H9 (cell line): Measurements from ENCODE around the gene ARHGAP26. TPM values are rescaled to one million over a fixed set of nuclear protein-coding genes. Genes with fewer than 3 reads are reported as not detected.

Experiments used
- DNase-seq: peaks from one replicate; pipeline ENCODE4 v3.0.0-alpha.2; 2017
- H2AFZ ChIP-seq: one replicate; pipeline ENCODE4 v1.6.1; 2013; ENCODE audit warnings: mild to moderate bottlenecking, low read length, control low read depth, moderate library complexity
- H2AK5ac ChIP-seq: 2 replicates; pipeline ENCODE4 v1.6.1; 2013; ENCODE audit warnings: low read length, control low read depth, mixed read lengths; ENCODE audit not compliant: insufficient read length
- H2BK120ac ChIP-seq: one replicate; pipeline ENCODE4 v1.6.1; 2013; ENCODE audit warnings: low read depth, mild to moderate bottlenecking, low read length, control low read depth, inconsistent platforms; ENCODE audit not compliant: poor library complexity, severe bottlenecking
- H2BK12ac ChIP-seq: 2 replicates; pipeline ENCODE4 v1.6.1; 2013; ENCODE audit warnings: low read length, control low read depth, mixed read lengths, low read depth; ENCODE audit not compliant: insufficient read length
- H2BK15ac ChIP-seq: 2 replicates; pipeline ENCODE4 v1.6.1; 2013; ENCODE audit warnings: low read depth, low read length, control low read depth
- H2BK20ac ChIP-seq: one replicate; pipeline ENCODE4 v1.6.1; 2013; ENCODE audit warnings: low read depth, mild to moderate bottlenecking, low read length, control low read depth, inconsistent platforms; ENCODE audit not compliant: poor library complexity, severe bottlenecking
- H2BK5ac ChIP-seq: 2 replicates; pipeline ENCODE4 v1.6.1; 2013; ENCODE audit warnings: low read length, control low read depth, mixed read lengths; ENCODE audit not compliant: insufficient read length
- H3K14ac ChIP-seq: 2 replicates; pipeline ENCODE4 v1.6.1; 2013; ENCODE audit warnings: low read length, control low read depth; ENCODE audit not compliant: insufficient read depth
- H3K18ac ChIP-seq: 2 replicates; pipeline ENCODE4 v1.6.1; 2013; ENCODE audit warnings: low read depth, mild to moderate bottlenecking, mixed read lengths, low read length, control low read depth; ENCODE audit not compliant: insufficient read length
- H3K23ac ChIP-seq: 2 replicates; pipeline ENCODE4 v1.6.1; 2013; ENCODE audit warnings: low read length, control low read depth, mixed read lengths, low read depth; ENCODE audit not compliant: insufficient read length
- H3K23me2 ChIP-seq: 2 replicates; pipeline ENCODE4 v1.6.1; 2013; ENCODE audit warnings: low read depth, mild to moderate bottlenecking, mixed read lengths, low read length, control low read depth; ENCODE audit not compliant: insufficient read length, poor library complexity, severe bottlenecking
- H3K27ac ChIP-seq: 2 replicates; pipeline ENCODE4 v1.5.1; 2013; ENCODE audit warnings: low read length, control low read depth, mixed read lengths, low read depth; ENCODE audit not compliant: insufficient read length
- H3K27me3 ChIP-seq: 2 replicates; pipeline ENCODE4 v1.6.1; 2013; ENCODE audit warnings: low read length, control low read depth, inconsistent platforms; ENCODE audit not compliant: insufficient read depth
- H3K4ac ChIP-seq: 2 replicates; pipeline ENCODE4 v1.6.1; 2013; ENCODE audit warnings: low read depth, mild to moderate bottlenecking, control low read depth, inconsistent platforms, low read length, moderate library complexity
- H3K4me1 ChIP-seq: 2 replicates; pipeline ENCODE4 v1.6.1; 2013; ENCODE audit warnings: low read length, control low read depth, inconsistent platforms; ENCODE audit not compliant: insufficient read depth
- H3K4me2 ChIP-seq: 2 replicates; pipeline ENCODE4 v1.6.1; 2013; ENCODE audit warnings: low read length, control low read depth, mixed read lengths; ENCODE audit not compliant: insufficient read length, insufficient read depth
- H3K56ac ChIP-seq: 2 replicates; pipeline ENCODE4 v1.6.1; 2013; ENCODE audit warnings: low read depth, mild to moderate bottlenecking, mixed read lengths, low read length, control low read depth; ENCODE audit not compliant: insufficient read length
- H3K79me1 ChIP-seq: 2 replicates; pipeline ENCODE4 v1.6.1; 2013; ENCODE audit warnings: low read depth, mild to moderate bottlenecking, moderate library complexity, low read length, control low read depth, inconsistent platforms; ENCODE audit not compliant: insufficient read depth, poor library complexity, severe bottlenecking
- H3K79me2 ChIP-seq: 2 replicates; pipeline ENCODE4 v1.6.1; 2013; ENCODE audit warnings: low read length, control low read depth, inconsistent platforms; ENCODE audit not compliant: insufficient read depth
- H3K9ac ChIP-seq: 2 replicates; pipeline ENCODE4 v1.6.1; 2013; ENCODE audit warnings: low read length, control low read depth, mixed read lengths; ENCODE audit not compliant: insufficient read length; ENCODE audit errors: extremely low read depth
- H3K9me3 ChIP-seq: one replicate; pipeline ENCODE4 v1.6.1; 2013; ENCODE audit warnings: low read depth, low read length, inconsistent platforms; ENCODE audit not compliant: control insufficient read depth
- H3T11ph ChIP-seq: one replicate; pipeline ENCODE4 v1.6.1; 2013; ENCODE audit warnings: mild to moderate bottlenecking, low read length, control low read depth, inconsistent platforms
- H4K20me1 ChIP-seq: one replicate; pipeline ENCODE4 v1.6.1; 2013; ENCODE audit not compliant: control insufficient read depth, insufficient read length, insufficient read depth
- H4K5ac ChIP-seq: 2 replicates; pipeline ENCODE4 v1.6.1; 2013; ENCODE audit warnings: low read depth, mild to moderate bottlenecking, mixed read lengths, low read length, control low read depth; ENCODE audit not compliant: insufficient read length
- H4K8ac ChIP-seq: replicated peaks from 2 replicates; pipeline ENCODE4 v1.6.1; 2013; ENCODE audit warnings: low read length, control low read depth, mixed read lengths, low read depth; ENCODE audit not compliant: insufficient read length
- H4K91ac ChIP-seq: 2 replicates; pipeline ENCODE4 v1.6.1; 2013; ENCODE audit warnings: low read depth, mild to moderate bottlenecking, moderate library complexity, mixed read lengths, low read length, control low read depth; ENCODE audit not compliant: insufficient read length
- H3K27ac Mint-ChIP-seq, 3 experiments: 2 replicates in 2 of 3; 3 replicates in 1 of 3; pipeline ENCODE4 v1.8.0; 2020 to 2021; ENCODE audit warnings: mixed read lengths in 3 of 3, mild to moderate bottlenecking in 1 of 3, moderate library complexity in 1 of 3
- H3K27me3 Mint-ChIP-seq: 2 replicates; pipeline ENCODE4 v1.8.0; 2021; ENCODE audit warnings: low read depth, mild to moderate bottlenecking, moderate library complexity, mixed read lengths
- H3K36me3 Mint-ChIP-seq, 3 experiments: 2 replicates in 2 of 3; 3 replicates in 1 of 3; pipeline ENCODE4 v1.8.0; 2020 to 2021; ENCODE audit warnings: low read depth in 3 of 3, mixed read lengths in 3 of 3; ENCODE audit not compliant: insufficient read depth in 1 of 3
- H3K4me1 Mint-ChIP-seq, 2 experiments: 2 replicates each; pipeline ENCODE4 v1.8.0; 2020; ENCODE audit warnings: mixed read lengths in 2 of 2
- H3K4me3 Mint-ChIP-seq, 2 experiments: 2 replicates in 1 of 2; 3 replicates in 1 of 2; pipeline ENCODE4 v1.8.0; 2020 to 2021; ENCODE audit warnings: mild to moderate bottlenecking in 2 of 2, mixed read lengths in 2 of 2, moderate library complexity in 1 of 2
- H3K9me3 Mint-ChIP-seq, 2 experiments: 2 replicates in 1 of 2; 3 replicates in 1 of 2; pipeline ENCODE4 v1.8.0; 2020; ENCODE audit warnings: mild to moderate bottlenecking in 2 of 2, mixed read lengths in 2 of 2, moderate library complexity in 1 of 2
- WGBS: extraction: QIAGEN DNeasy Blood & Tissue Kit; methylation state at CpG from one replicate; pipeline ENCODE4 v1.1.7; 2013; ENCODE audit warnings: missing lambda C conversion rate, low lambda C conversion rate, mixed read lengths; ENCODE audit not compliant: insufficient read length; ENCODE audit errors: extremely low coverage; 5-methylcytosine and 5-hydroxymethylcytosine counted together
- total RNA-seq: library from RNA; stranded (reverse); gene quantifications from 2 replicates; pipeline ENCODE4 v1.2.1, GENCODE V29; 2021
- TF ChIP-seq, protein P1 (sequence below): fragments of 200-600 bp; sonication (generic); conservative IDR thresholded peaks from 3 replicates; pipeline ENCODE4 v1.8.0; 2021; ENCODE audit warnings: antibody characterized with exemption, mild to moderate bottlenecking

ARHGAP26 gene
- total RNA-seq, 1 experiment from 2014 or later: 13.8 TPM

DNA sequence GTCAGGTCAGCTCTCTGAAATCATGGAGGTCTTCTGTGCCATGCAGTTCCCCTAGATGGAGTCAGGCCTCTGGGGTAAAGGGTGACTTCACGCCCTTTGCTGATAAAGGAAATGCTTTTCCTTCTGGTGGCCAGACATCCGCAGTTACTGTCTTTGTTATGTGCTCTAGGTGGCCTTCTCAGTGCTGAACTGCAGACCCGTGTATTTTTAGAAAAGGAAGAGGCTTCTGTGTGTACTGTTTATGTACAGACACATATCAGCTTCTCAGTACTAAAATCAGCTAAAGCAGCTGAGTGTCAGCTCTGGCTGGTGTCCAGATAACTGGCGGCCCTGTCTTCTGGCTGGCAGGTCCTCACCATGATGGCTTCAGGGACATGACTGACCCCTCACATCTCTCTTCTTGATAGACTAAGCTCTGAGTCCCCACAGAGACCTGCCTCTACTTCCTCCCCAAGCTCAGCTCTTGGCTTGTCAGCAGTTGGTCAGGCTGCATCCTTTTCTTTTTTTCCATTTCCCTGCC, 75.3 kb downstream of the ARHGAP26 start:
- Mint-ChIP-seq H3K27ac (peak overlapping the region; percentile 8 to 84 (median 71); a peak in 6 of 7 replicates), H3K9me3 (no peaks in the 10 kb centered on the region; a peak in 1 of 5 replicates), H3K4me1 (peaks cover 50 to 58% of the 10 kb centered on the region in 2 experiments), H3K27me3 (no peaks in the 10 kb centered on the region), H3K4me3 (no peak overlapping the region; a peak in 1 of 5 replicates), H3K36me3 (no peaks in the 10 kb centered on the region)
- H3K4ac ChIP-seq: no peak overlapping the region
- no peak overlapping the region for H2BK5ac ChIP-seq
- no CpG with 5 or more reads among the region's 4 CpGs for WGBS
- H3K27me3 ChIP-seq: no peaks in the 10 kb centered on the region
- no peaks in the 10 kb centered on the region for H3K79me1 ChIP-seq
- no peaks in the 10 kb centered on the region for H3K9me3 ChIP-seq
- no peak overlapping the region for H3K18ac ChIP-seq
- H2BK12ac ChIP-seq: no peak overlapping the region
- H3K79me2 ChIP-seq: no peaks in the 10 kb centered on the region
- TF ChIP-seq, protein P1, sequence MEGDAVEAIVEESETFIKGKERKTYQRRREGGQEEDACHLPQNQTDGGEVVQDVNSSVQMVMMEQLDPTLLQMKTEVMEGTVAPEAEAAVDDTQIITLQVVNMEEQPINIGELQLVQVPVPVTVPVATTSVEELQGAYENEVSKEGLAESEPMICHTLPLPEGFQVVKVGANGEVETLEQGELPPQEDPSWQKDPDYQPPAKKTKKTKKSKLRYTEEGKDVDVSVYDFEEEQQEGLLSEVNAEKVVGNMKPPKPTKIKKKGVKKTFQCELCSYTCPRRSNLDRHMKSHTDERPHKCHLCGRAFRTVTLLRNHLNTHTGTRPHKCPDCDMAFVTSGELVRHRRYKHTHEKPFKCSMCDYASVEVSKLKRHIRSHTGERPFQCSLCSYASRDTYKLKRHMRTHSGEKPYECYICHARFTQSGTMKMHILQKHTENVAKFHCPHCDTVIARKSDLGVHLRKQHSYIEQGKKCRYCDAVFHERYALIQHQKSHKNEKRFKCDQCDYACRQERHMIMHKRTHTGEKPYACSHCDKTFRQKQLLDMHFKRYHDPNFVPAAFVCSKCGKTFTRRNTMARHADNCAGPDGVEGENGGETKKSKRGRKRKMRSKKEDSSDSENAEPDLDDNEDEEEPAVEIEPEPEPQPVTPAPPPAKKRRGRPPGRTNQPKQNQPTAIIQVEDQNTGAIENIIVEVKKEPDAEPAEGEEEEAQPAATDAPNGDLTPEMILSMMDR: no peak
- no peak overlapping the region for H3K4me2 ChIP-seq
- no peaks in the 10 kb centered on the region for H3K23me2 ChIP-seq
- peaks cover 6% of the 10 kb centered on the region; the same call in 1 of the 2 replicates for H3K4me1 ChIP-seq
- no peak overlapping the region; the same call in 1 of the 2 replicates for H2BK15ac ChIP-seq
- H2AFZ ChIP-seq: no peak overlapping the region
- no peak for DNase-seq
- H4K8ac ChIP-seq: no peak overlapping the region
- no peak overlapping the region for H2AK5ac ChIP-seq
- no peak overlapping the region for H3K56ac ChIP-seq
- no peak overlapping the region for H3T11ph ChIP-seq
- H2BK20ac ChIP-seq: no peak overlapping the region
- H3K27ac ChIP-seq: no peak overlapping the region
- no peak overlapping the region for H4K91ac ChIP-seq
- H2BK120ac ChIP-seq: no peak overlapping the region
- H3K9ac ChIP-seq: no peak overlapping the region
- no peak overlapping the region for H4K5ac ChIP-seq
- H3K23ac ChIP-seq: no peak overlapping the region
- peak overlapping the region; percentile 69 for H3K14ac ChIP-seq
- H4K20me1 ChIP-seq: no peaks in the 10 kb centered on the region
